Cardiac fibroblast (primary cell): ENCODE results near the gene FREM1.

ENCODE experiments used
- DNase-seq, 2 donors: peaks; one replicate each; pipeline versions ENCODE4 v3.0.0 to v3.0.0-alpha.2; 2010; ENCODE audit warnings: low read depth in 2 of 2
- H3K4me3 ChIP-seq, 2 donors: replicated peaks in 1 of 2; 1 replicate in 1 of 2; 2 replicates in 1 of 2; pipeline ENCODE4 v1.5.1; 2011; ENCODE audit warnings: low read depth in 2 of 2, low read length in 2 of 2, mild to moderate bottlenecking in 2 of 2, moderate library complexity in 1 of 2
- TF ChIP-seq, protein P1 (sequence below): IDR thresholded peaks from one replicate; pipeline ENCODE4 v1.5.1; 2011; ENCODE audit warnings: low read depth, mild to moderate bottlenecking, low read length, inconsistent platforms

Gene FREM1

GRCh38 chr9:14749741-14750211, 160.5 kb downstream of the FREM1 start:
- TF ChIP-seq, protein P1, sequence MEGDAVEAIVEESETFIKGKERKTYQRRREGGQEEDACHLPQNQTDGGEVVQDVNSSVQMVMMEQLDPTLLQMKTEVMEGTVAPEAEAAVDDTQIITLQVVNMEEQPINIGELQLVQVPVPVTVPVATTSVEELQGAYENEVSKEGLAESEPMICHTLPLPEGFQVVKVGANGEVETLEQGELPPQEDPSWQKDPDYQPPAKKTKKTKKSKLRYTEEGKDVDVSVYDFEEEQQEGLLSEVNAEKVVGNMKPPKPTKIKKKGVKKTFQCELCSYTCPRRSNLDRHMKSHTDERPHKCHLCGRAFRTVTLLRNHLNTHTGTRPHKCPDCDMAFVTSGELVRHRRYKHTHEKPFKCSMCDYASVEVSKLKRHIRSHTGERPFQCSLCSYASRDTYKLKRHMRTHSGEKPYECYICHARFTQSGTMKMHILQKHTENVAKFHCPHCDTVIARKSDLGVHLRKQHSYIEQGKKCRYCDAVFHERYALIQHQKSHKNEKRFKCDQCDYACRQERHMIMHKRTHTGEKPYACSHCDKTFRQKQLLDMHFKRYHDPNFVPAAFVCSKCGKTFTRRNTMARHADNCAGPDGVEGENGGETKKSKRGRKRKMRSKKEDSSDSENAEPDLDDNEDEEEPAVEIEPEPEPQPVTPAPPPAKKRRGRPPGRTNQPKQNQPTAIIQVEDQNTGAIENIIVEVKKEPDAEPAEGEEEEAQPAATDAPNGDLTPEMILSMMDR = no peak
- no peak for DNase-seq
- H3K4me3 ChIP-seq = no peak overlapping the region

DNA sequence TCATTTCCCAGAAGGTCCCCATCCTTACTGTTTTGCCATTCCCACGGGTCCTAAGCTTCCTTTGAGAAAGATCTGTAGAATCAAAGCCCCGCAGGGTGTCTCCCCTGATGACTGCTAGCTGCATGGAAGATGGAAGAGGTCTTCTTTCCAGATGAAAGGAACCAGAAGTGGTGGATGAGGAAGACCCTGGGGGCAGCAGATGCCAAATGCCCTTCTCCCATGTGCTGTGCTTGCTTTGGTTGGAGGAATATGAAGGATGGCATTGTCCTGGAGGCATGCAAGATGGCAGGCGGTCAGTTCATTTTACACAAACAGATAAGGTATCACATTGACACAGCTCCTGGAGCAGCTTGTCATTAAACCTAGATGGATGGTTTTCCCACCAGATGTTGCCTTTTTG, 161.9 kb downstream of the FREM1 start:
- H3K4me3 ChIP-seq = no peak overlapping the region
- DNase-seq = no peak
- TF ChIP-seq, protein P1 = no peak

- TF ChIP-seq, protein P1 = no peak
- DNase-seq = no peak
- H3K4me3 ChIP-seq = no peak overlapping the region
Measured at GRCh38 chr9:14747111-14747510, 163.1 kb downstream of the FREM1 start.

GRCh38 chr9:14746626-14747025, 163.6 kb downstream of the FREM1 start:
- H3K4me3 ChIP-seq = no peak overlapping the region
- peak; percentile 10 to 40 for DNase-seq
- TF ChIP-seq, protein P1 = no peak

DNA sequence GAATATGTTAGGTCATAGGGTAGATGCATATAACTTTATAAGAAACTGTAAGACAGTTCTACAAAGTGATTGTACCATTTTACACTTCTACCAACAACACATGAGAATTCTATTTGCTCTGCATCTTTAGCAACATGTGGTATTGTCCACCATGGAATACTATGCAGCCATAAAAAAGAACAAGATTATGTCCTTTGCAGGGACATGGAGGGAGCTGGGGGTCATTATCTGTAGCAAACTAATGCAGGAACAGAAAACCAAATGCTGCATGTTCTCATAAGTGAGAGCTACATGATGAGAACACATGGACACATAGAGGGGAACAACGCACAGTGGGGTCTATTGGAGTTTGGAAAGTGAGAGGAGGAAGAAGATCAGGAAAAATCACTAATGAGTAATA, 165.5 kb downstream of the FREM1 start:
- DNase-seq = no peak
- TF ChIP-seq, protein P1 = no peak

GRCh38 chr9:14741369-14741768, 168.9 kb downstream of the FREM1 start:
- TF ChIP-seq, protein P1 = no peak
- DNase-seq = no peak
- H3K4me3 ChIP-seq = no peak overlapping the region

More for the DNA sequence above, 165.5 kb downstream of the FREM1 start:
- no peak overlapping the region for H3K4me3 ChIP-seq

DNA sequence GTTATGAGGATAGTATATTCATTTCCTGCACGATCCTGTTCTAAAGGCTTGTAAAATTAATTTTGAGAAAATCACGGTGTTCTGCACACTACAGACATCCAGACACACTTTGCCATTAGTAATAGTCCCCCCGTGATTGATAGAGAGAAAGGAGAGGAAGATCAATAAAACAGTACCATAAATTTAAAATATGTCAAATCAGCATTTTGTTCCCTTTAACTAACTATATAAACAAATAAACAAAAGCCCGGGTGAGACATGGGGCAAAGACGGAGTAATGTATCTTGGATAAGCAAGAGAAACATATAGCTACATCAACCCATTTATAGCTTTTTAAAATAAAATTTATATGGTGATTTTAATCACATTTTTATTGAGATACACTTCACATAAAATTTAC, 177.1 kb downstream of the FREM1 start:
- no peak for DNase-seq
- TF ChIP-seq, protein P1 = no peak
- no peak overlapping the region for H3K4me3 ChIP-seq
